ES-I3 (cell line): ENCODE data around the gene ARFGEF3.
"Not testable (repeated sequence)": the region's sequence is repeated elsewhere in the genome, so short reads cannot be mapped to it uniquely, and the experiment has no call there.

ENCODE experiments used
- H3K36me3 ChIP-seq: 2 replicates; pipeline ENCODE4 v1.6.1; 2013; ENCODE audit warnings: mild to moderate bottlenecking, low read length, control low read depth, moderate library complexity; ENCODE audit not compliant: insufficient read depth
- H3K4me1 ChIP-seq: 2 replicates; pipeline ENCODE4 v1.6.1; 2013; ENCODE audit warnings: mild to moderate bottlenecking, control low read depth, low read length; ENCODE audit not compliant: insufficient read depth
- H3K9ac ChIP-seq: 2 replicates; pipeline ENCODE4 v1.6.1; 2013; ENCODE audit warnings: low read depth, mild to moderate bottlenecking, low read length, moderate library complexity
- H3K9me3 ChIP-seq: 2 replicates; pipeline ENCODE4 v1.6.1; 2013; ENCODE audit warnings: mild to moderate bottlenecking, low read length, moderate library complexity; ENCODE audit not compliant: control insufficient read depth, insufficient read depth

The ARFGEF3 gene

DNA sequence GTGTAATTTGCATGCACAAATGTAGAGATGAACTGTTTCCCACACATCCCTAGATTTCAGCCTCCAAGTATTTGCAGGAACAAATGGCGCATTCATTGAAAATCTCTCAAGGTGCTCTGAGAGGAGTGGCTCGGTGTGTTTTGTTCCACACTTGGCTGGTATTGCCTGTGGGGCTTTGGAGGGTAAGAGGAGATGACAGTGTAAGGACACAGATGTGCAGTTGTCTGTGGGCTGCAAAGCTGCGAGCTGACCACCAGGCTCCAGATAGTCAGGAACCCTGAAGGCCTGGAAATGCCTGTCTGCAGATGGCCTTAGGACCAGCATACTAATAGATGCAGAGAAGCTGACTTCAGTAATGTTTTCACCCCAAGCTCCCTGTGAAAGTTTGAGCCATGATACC lies 114.2 kb downstream of the ARFGEF3 start:
- Histone ChIP-seq H3K9ac (no peak overlapping the region), H3K4me1 (no peaks in the 10 kb centered on the region), H3K9me3 (no peaks in the 10 kb centered on the region), H3K36me3 (no peaks in the 10 kb centered on the region)

DNA sequence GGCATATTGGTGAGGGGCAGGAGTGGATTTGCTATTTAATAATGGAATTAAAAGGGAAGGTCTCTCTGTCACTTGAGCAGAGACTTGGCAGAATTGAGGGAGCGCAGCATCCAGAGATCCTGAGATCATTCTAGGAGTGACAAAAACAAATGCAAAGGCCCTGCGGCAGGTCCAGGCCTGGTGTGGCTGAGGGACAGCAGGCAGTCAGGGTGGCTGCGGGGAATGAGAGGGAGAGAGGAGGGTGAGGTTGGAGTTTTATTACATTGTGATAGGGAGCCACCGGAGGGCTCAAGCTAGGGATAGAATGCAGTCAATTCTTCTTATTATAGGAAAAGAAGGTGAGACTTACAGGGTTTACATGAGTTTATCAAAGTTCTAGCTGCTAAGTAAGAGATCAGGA lies 116.1 kb downstream of the ARFGEF3 start:
- Histone ChIP-seq H3K36me3 (no peaks in the 10 kb centered on the region), H3K9me3 (no peaks in the 10 kb centered on the region), H3K9ac (no peak overlapping the region), H3K4me1 (no peaks in the 10 kb centered on the region)

GRCh38 chr6:138278326-138278725 lies 116.6 kb downstream of the ARFGEF3 start:
- Histone ChIP-seq H3K9ac (no peak overlapping the region), H3K9me3 (no peaks in the 10 kb centered on the region), H3K36me3 (no peaks in the 10 kb centered on the region), H3K4me1 (no peaks in the 10 kb centered on the region)

DNA sequence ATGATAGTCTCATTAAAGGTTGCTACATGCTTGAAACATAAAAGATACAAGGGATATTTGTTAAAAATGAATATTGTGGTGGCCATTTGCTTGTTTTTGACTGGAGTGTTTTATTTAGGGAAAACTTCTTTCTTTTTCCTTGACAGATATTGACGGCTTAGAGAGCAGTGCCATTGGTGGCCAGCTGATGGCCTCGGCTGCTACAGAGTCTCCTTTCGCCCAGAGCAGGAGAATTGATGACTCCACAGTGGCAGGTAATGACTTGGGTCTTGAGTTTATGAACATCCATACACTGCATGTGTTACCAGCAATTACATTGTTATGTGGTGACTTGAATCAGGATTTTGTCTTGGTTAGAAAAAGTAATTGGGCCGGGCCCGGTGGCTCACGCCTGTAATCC lies 124.1 kb downstream of the ARFGEF3 start:
- no peaks in the 10 kb centered on the region for H3K9me3 ChIP-seq
- no peaks in the 10 kb centered on the region for H3K4me1 ChIP-seq
- no peak overlapping the region for H3K9ac ChIP-seq
- no peaks in the 10 kb centered on the region for H3K36me3 ChIP-seq

DNA sequence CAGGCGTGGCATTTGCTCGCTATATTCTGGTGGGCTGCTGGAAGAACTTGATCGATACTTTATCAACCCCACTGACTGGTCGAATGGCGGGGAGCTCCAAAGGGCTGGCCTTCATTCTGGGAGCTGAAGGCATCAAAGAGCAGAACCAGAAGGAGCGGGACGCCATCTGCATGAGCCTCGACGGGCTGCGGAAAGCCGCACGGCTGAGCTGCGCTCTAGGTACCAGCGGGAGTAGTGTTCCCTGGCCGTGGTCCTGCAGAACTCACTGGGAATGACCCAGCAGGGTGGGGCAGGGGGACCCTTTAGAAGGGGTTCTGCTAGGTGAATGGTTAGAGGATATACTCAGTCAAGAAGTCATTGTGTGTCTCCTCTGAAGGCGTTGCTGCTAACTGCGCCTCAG lies 125.0 kb downstream of the ARFGEF3 start:
- Histone ChIP-seq H3K4me1 (peaks cover 3% of the 10 kb centered on the region; the same call in 1 of the 2 replicates), H3K9me3 (no peaks in the 10 kb centered on the region), H3K36me3 (no peaks in the 10 kb centered on the region), H3K9ac (no peak overlapping the region)

GRCh38 chr6:138287144-138287955 lies 125.6 kb downstream of the ARFGEF3 start:
- Histone ChIP-seq H3K4me1 (peaks cover 3% of the 10 kb centered on the region; the same call in 1 of the 2 replicates), H3K9me3 (no peaks in the 10 kb centered on the region), H3K9ac (no peak overlapping the region), H3K36me3 (no peaks in the 10 kb centered on the region)

- not testable (repeated sequence) for H3K9me3 ChIP-seq, H3K9ac ChIP-seq, H3K4me1 ChIP-seq, H3K36me3 ChIP-seq
Observed at GRCh38 chr6:138288428-138289085, 126.8 kb downstream of the ARFGEF3 start.

DNA sequence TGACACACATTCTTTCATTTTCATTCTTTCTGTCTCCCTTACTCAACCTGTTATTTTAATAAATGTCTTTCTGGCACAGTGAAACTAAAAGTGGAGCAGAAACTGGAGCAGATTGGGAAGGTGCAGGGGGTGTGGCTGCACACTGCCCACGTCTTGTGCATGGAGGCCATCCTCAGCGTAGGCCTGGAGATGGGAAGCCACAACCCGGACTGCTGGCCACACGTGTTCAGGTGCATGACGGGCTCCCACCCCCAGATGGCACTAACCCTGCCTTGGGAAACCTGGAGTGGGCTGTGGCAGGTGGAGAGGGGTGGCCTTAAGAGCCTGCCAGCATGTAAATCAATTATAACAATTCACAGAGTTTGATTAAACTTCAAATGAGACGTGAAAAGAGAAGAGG lies 128.0 kb downstream of the ARFGEF3 start:
- Histone ChIP-seq H3K9ac (no peak overlapping the region), H3K9me3 (no peaks in the 10 kb centered on the region), H3K4me1 (peaks cover 3% of the 10 kb centered on the region; the same call in 1 of the 2 replicates), H3K36me3 (no peaks in the 10 kb centered on the region)

DNA sequence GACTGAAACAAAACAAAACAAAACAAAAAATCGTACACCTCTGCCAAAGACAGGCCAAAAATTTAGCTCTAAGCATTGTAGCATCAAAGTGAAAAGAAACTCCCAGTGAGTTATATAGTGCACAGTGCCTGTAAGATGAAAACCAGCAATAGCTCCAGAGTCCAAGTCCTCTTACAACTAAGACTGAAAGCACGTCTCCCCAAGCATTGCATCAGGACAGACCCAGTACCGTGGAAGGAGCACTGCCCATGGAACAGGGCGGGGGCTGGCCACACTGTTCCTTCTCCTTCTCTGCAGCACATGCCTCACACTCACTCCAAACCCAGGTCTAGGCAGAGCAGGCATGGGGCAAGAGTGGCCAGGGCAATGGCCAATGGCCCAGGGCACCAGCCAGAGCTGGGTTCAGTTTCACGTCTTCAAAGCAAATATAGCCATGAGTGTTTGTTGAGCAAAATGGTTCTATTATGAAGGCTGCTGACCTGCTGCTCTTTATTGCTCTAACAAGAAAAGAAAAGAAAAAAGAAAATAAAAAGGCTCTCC lies 128.8 kb downstream of the ARFGEF3 start:
- Histone ChIP-seq H3K36me3 (no peaks in the 10 kb centered on the region), H3K9me3 (no peaks in the 10 kb centered on the region), H3K9ac (no peak overlapping the region), H3K4me1 (peaks cover 3% of the 10 kb centered on the region; the same call in 1 of the 2 replicates)

- no peaks in the 10 kb centered on the region for H3K9me3 ChIP-seq
- H3K36me3 ChIP-seq, result no peaks in the 10 kb centered on the region
- no peak overlapping the region for H3K9ac ChIP-seq
- H3K4me1 ChIP-seq, result peaks cover 3% of the 10 kb centered on the region; the same call in 1 of the 2 replicates
Observed at GRCh38 chr6:138291036-138291848, 129.5 kb downstream of the ARFGEF3 start.

DNA sequence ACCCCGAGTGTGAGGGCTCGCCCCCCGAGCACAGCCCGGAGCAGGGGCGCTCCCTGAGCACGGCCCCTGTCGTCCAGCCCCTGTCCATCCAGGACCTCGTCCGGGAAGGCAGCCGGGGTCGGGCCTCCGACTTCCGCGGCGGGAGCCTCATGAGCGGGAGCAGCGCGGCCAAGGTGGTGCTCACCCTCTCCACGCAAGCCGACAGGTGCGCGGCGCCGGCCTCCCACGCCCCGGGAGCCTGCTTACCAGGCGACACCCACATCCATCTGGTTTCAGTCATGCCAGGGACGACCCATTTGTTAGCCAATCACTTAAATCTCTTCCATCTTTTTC lies 130.1 kb downstream of the ARFGEF3 start:
- Histone ChIP-seq H3K4me1 (peaks cover 3% of the 10 kb centered on the region; the same call in 1 of the 2 replicates), H3K36me3 (no peaks in the 10 kb centered on the region), H3K9me3 (no peaks in the 10 kb centered on the region), H3K9ac (no peak overlapping the region)

- Histone ChIP-seq H3K9ac (no peak overlapping the region), H3K9me3 (no peaks in the 10 kb centered on the region), H3K36me3 (no peaks in the 10 kb centered on the region), H3K4me1 (peaks cover 3% of the 10 kb centered on the region; the same call in 1 of the 2 replicates)
Observed at GRCh38 chr6:138292482-138292881, 130.7 kb downstream of the ARFGEF3 start.

DNA sequence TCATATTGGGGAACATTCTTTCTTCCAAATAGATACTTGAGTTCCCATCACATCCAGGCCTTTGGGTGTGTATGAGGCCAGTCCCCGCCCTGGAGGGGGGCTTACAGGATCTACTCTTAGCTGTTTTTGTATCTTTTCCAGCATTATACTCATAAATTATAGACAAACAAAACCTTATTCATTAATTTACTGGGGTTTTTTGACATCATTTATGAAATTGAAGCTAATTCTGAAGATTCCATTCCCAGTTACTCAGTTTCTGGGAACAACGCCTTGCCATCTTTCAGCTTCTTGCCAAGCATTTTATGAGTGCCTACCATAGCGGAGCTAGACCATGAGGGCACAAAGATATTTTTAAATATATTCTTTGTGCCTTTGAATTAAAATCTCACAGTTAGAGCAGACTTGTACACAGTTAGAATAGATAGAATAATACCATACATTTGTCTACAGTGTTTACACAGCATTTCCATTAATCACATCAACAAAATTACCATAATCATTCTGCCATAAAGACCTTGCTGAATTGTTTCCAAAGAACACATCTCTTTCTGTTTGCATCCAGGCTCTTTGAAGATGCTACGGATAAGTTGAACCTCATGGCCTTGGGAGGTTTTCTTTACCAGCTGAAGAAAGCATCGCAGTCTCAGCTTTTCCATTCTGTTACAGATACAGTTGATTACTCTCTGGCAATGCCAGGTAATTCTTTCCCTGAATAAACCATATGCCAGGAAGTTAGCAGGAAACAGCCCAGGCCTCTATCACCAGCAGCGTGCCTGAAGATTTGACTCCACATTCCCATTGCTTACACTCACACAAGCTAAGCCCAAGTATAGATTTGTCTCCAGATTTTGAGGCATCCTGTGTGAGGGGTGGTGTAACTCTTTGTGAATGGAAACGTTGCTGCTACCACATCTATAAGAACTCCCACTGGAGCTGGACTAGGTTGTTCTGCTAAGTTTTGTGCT lies 132.0 kb downstream of the ARFGEF3 start:
- Histone ChIP-seq H3K4me1 (peaks cover 3% of the 10 kb centered on the region; the same call in 1 of the 2 replicates), H3K9me3 (no peaks in the 10 kb centered on the region), H3K9ac (no peak overlapping the region), H3K36me3 (no peaks in the 10 kb centered on the region; the same call in 1 of the 2 replicates)
